GM18505 (cell line): ENCODE results near the gene EPHA6.
"Not testable (repeated sequence)": the region's sequence is repeated elsewhere in the genome, so short reads cannot be mapped to it uniquely, and the experiment has no call there.

Experiments
- ATAC-seq: cut with Tn5 transposase; IDR thresholded peaks from one replicate; pipeline ENCODE4 v1.9.1; 2021; ENCODE audit not compliant: unreplicated experiment
- POLR2A ChIP-seq: IDR thresholded peaks from 4 replicates; pipeline ENCODE4 v1.6.1; 2011; ENCODE audit warnings: borderline replicate concordance; ENCODE audit not compliant: insufficient read depth, insufficient read length; ENCODE audit errors: extremely low read depth

EPHA6 gene

DNA sequence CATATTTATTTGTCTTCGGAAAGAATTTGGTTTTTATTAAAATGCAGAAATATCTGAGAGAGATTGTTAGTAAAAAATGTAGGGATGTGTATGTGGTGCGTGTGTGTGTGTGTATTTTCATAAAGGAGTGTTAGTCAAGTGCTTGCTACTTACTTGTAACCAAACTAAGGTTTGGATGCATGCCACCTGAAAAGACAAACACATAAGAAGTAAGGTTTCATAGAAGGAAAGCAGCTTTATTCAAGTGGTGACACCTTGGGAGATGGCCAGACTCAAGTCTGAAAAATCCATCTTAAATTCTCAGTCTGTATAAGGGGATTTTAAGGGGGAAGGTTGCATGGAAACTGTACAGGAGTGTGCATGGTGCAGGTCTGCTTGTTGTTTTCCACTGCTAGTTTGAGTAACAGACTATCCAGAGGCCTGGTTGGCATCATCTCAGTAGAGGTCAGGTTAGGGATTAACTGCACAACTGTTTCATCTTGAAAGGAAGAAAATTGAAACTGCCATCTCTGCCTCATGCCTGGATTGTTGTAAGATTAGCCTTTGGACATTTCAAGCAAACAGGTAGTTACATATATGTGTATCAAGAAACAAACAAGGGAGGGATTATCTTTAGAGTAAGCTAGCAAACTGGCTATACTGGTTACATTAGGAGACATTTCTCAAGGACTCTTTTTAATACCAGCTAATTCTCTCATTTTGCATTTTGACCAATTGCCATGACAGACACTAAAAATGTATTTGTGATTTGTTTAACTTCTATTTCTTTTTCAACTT, 196.7 kb downstream of the EPHA6 start:
- no peak for ATAC-seq
- TF ChIP-seq POLR2A: no peak

DNA sequence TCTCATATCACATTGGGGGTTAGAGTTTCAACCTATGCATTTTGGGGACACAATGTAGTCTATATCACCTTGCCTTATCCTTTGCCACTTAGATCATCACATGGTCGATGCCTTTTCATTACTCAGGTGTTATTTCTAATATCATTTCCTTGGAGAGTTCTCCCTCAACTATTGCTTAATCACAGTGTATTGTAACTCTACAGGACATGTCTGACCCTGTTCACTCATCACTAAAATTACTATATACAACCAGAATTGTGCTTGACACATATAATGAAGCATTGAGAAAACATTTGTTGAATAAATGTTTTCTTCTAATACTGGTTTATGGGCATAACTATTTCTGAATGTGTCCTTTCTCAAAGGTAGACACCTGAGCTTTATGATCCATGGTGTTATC, 207.4 kb downstream of the EPHA6 start:
- ATAC-seq: no peak
- no peak for TF ChIP-seq POLR2A

DNA sequence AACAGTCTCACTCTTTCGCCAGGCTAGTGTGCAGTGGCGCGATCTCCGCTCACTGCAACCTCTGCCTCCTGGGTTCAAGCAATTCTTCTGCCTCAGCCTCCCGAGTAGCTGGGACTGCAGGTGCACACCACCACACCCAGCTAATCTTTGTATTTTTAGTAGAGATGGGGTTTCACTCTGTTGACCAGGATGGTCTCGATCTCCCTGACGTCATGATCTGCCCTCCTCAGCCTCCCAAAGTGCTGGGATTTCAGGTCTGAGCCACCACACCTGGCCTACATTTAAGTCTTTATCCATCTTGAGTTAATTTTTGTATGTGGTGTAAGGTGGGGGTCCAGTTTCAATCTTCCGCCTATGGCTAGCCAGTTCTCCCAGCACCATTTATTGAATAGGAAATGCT, 211.2 kb downstream of the EPHA6 start:
- ATAC-seq: not testable (repeated sequence)

DNA sequence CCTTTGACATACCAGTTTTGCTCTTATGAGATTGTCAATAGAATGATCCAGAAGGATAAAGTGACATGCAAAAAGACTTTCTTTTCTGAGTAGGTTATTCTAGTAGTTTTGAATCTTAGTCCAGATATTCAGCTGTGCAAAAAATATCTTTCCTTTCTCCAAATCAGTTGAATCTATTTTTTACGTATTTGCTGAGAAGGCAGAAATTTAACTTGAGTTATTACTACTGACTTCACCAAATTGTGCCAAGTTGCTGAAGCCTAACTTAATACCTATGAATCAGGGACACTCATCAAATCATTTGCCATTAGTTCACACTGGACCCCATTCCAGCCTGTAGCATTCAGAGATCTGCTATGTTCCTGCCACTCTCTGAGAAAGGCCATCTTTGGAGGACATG, 215.6 kb downstream of the EPHA6 start:
- no peak for ATAC-seq

GRCh38 chr3:97037294-97037943, 223.0 kb downstream of the EPHA6 start:
- ATAC-seq: no peak
- TF ChIP-seq POLR2A: no peak

More for the DNA sequence above, 215.6 kb downstream of the EPHA6 start:
- no peak for TF ChIP-seq POLR2A

DNA sequence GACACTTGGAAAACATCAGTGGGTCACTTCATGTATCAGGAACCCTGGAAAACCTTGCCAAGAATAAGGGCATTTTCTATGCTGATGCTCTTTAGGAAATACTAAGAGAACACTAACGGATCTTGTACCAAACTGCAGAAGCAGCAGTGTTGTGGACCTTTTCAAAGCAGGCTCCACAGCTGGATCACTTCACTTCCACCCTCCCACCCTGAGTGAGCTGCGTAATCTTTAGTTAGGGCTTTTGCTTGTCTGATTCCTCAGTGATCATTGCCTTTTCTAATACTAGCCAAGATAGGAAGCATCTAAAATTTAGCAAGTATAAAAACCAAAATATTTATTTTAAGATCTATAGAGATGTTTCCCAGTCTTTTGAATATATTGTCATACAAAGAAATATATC, 229.0 kb downstream of the EPHA6 start:
- TF ChIP-seq POLR2A: no peak
- no peak for ATAC-seq

DNA sequence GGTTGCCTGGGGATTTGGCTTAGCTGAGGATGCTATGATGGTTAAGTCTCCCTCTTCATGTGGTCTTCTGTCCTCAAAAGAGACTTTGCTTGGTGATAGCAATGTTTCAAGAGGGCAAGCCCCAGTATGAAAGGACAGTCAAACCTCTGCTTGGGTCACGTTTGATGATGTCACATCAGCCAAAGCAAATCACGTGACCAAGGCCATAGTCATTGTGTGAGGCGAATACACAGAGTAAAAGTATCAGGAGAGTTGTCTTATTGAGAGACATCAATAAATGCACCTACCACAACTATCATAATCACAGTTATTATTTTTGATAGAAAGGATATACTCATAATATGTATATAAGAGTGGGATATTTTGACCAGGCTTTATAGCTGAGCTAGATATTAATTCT, 243.0 kb downstream of the EPHA6 start:
- no peak for ATAC-seq
- TF ChIP-seq POLR2A: no peak

DNA sequence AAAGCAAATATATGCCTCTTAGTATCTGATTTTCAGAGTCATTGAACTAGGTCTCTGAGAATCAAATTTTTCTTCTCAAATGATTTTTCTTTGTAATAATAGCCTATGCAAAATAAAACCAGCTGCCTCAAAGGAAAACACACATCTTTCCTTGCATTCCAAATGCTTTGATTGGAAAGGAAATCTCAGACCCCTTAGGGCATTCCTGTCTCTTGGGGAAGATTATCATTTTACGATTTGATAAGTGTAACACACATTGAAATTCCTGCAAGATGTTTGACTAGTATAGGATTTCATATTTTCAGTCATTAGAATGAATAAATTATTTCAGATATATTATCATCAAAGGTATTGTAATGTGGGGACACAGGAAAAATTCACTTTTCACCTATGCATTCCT, 244.8 kb downstream of the EPHA6 start:
- no peak for TF ChIP-seq POLR2A
- no peak for ATAC-seq

GRCh38 chr3:97066531-97066930, 252.1 kb downstream of the EPHA6 start:
- ATAC-seq: no peak
- TF ChIP-seq POLR2A: no peak

DNA sequence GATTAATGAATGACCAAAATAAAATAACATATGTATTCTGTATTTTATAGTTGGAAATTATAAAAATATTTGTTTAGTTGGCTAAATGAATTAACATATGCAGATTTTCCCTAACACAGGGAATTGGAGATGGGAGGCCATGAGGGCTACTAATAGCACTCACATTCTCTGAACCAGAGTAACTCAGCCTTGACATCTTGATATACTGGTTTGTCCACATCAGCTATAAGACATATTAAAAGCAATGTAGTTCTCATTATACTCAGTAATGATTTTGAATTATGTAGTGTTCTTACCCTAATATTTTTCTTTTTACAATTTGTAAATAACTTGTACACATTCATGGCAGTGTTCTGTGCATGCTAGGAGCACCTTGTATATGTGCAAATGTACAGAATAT, 255.9 kb downstream of the EPHA6 start:
- TF ChIP-seq POLR2A: no peak
- ATAC-seq: no peak

DNA sequence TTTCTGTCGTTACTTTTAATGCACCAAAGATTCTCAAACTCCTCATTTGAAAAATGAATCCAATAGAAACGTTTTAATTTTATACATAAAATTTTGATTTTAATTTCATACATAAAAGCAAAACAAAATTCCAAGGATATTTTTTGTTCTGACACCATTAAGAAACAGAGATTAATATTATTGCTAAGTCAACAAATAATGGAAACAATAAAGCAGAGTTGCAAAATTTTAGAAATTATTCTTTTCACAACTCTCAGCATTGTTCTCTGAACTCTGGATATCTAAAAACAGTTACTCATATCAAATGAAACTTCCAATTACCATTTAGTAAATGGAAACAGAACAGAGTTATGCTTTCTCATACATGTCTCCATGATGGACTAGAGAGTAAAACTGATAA, 260.2 kb downstream of the EPHA6 start:
- no peak for TF ChIP-seq POLR2A
- no peak for ATAC-seq

DNA sequence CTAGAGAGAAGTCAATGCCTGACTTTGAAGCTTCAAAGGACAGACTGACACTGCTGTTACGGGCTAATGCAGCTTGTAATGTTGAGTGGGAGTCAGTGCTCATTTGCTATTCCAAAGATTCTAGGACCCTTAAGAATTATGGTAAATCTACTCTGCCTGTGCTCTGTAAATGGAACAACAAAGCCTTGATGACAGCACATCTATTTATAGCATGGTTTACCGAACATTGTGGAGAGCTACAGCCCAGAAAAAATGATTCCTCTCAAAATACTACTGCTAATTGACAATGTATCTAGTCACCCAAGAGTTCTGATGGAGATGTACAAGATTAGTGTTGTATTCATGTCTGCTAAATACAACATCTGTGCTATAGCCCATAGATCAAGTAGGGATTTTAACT, 262.3 kb downstream of the EPHA6 start:
- no peak for TF ChIP-seq POLR2A

DNA sequence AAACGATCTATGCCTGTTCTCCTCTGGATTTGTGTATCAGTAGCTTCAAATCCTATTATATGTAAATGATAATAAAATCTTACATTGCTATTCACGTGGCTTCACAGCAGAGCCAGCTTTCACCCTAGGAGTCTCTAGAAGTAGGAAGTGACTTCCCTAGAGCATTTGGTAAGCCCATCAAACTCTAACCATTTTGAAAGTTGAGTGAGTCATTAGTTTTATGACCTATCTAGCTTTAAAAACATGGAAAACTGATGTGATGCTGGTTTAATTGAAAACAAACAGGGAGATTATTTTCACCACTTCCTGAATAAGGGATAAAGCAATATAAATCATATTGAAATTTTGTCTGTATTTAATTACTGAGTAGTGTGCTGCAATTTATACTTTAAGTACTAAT, 275.2 kb downstream of the EPHA6 start:
- TF ChIP-seq POLR2A: no peak
- ATAC-seq: no peak

More for the DNA sequence above, 262.3 kb downstream of the EPHA6 start:
- ATAC-seq: no peak

DNA sequence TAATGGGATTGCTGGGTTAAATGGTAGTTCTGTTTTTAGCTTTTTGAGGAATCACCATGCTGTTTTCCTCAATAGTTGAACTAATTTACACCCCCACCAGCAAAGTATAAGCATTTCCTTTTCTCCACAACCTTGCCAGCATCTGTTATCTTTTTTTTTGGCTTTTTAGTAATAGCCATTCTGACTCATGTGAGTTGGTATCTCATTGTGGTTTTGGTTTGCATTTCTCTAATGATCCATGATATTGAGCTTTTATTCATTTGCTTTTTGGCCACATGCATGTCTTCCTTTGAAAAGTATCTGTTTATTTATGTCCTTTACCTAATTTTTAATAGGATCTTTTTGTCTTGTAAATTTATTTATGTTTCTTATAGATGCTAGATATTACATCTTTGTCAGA, 288.2 kb downstream of the EPHA6 start:
- no peak for TF ChIP-seq POLR2A
- no peak for ATAC-seq
